OCI-LY1 (cell line): ENCODE data around the gene GPR17.

Source experiments
- H2AFZ ChIP-seq: fragments of 200-600 bp; sonication (generic), shearing (Covaris generic); 2 replicates; pipeline ENCODE4 v1.6.0; 2014; ENCODE audit warnings: antibody characterized with exemption, mild to moderate bottlenecking, low read length
- H3F3A ChIP-seq: fragments of 200-600 bp; sonication (generic), shearing (Covaris generic); 2 replicates; pipeline ENCODE4 v1.6.0; 2014; ENCODE audit warnings: mild to moderate bottlenecking, antibody characterized with exemption, low read length, moderate library complexity; ENCODE audit not compliant: insufficient read depth
- H3K27ac ChIP-seq: fragments of 200-600 bp; sonication (generic); 2 replicates; pipeline ENCODE4 v1.5.1; 2014; ENCODE audit warnings: low read length, mixed run types, mild to moderate bottlenecking, low read depth; ENCODE audit not compliant: poor library complexity, severe bottlenecking
- H3K27me3 ChIP-seq: fragments of 200-600 bp; sonication (generic); 2 replicates; pipeline ENCODE4 v1.6.0; 2014; ENCODE audit warnings: antibody characterized with exemption, mild to moderate bottlenecking, low read length, moderate library complexity; ENCODE audit not compliant: insufficient read depth
- H3K36me3 ChIP-seq: fragments of 200-600 bp; sonication (generic); 2 replicates; pipeline ENCODE4 v1.6.1; 2014; ENCODE audit warnings: mild to moderate bottlenecking, antibody characterized with exemption, low read length, moderate library complexity, mixed read lengths; ENCODE audit not compliant: insufficient read depth
- H3K4me1 ChIP-seq: fragments of 200-600 bp; sonication (generic); 2 replicates; pipeline ENCODE4 v1.5.1; 2014; ENCODE audit warnings: mild to moderate bottlenecking, low read length, moderate library complexity; ENCODE audit not compliant: insufficient read depth, severe bottlenecking
- H3K4me2 ChIP-seq: fragments of 200-600 bp; sonication (generic), shearing (Covaris generic); 2 replicates; pipeline ENCODE4 v1.6.1; 2014; ENCODE audit warnings: low read length
- H3K4me3 ChIP-seq: fragments of 200-600 bp; sonication (generic); 2 replicates; pipeline ENCODE4 v1.5.1; 2014; ENCODE audit warnings: low read length, low read depth, mild to moderate bottlenecking, mixed read lengths; ENCODE audit not compliant: poor library complexity, severe bottlenecking
- H3K79me2 ChIP-seq: fragments of 200-600 bp; shearing (Covaris generic); 2 replicates; pipeline ENCODE4 v1.6.1; 2016; ENCODE audit warnings: mixed run types, low read length, mixed read lengths; ENCODE audit not compliant: insufficient read depth
- H3K9ac ChIP-seq: fragments of 200-600 bp; sonication (generic), shearing (Covaris generic); 2 replicates; pipeline ENCODE4 v1.6.1; 2014; ENCODE audit warnings: mild to moderate bottlenecking, low read length, mixed read lengths
- H3K9me2 ChIP-seq: fragments of 200-600 bp; sonication (generic), shearing (Covaris generic); 2 replicates; pipeline ENCODE4 v1.6.1; 2014; ENCODE audit warnings: low read depth, mild to moderate bottlenecking, low read length, mixed read lengths
- H3K9me3 ChIP-seq: fragments of 200-600 bp; shearing (Covaris generic); 2 replicates; pipeline ENCODE4 v1.6.1; 2014; ENCODE audit warnings: low read length, mixed read lengths
- H4K20me1 ChIP-seq: fragments of 200-600 bp; sonication (generic), shearing (Covaris generic); 2 replicates; pipeline ENCODE4 v1.6.0; 2016; ENCODE audit warnings: mild to moderate bottlenecking, low read length; ENCODE audit not compliant: insufficient read depth
- CTCF ChIP-seq: fragments of 200-600 bp; sonication (generic), shearing (Covaris generic); IDR thresholded peaks from 2 replicates; pipeline ENCODE4 v1.5.1; 2017; ENCODE audit warnings: mild to moderate bottlenecking, antibody characterized with exemption, low read length, moderate library complexity, mixed read lengths
- EZH2 ChIP-seq: fragments of 200-600 bp; sonication (generic), shearing (Covaris generic); IDR thresholded peaks from 2 replicates; pipeline ENCODE4 v1.8.0; 2017; ENCODE audit warnings: borderline replicate concordance, mixed run types, mild to moderate bottlenecking, antibody characterized with exemption, low read length, moderate library complexity, mixed read lengths

GPR17 gene

GRCh38 chr2:127665267-127665893 lies 19.4 kb downstream of the GPR17 start:
- Histone ChIP-seq H3K4me3 (no peak overlapping the region), H3K79me2 (no peaks in the 10 kb centered on the region), H3K36me3 (no peaks in the 10 kb centered on the region), H3K9ac (no peak overlapping the region), H3K9me3 (no peaks in the 10 kb centered on the region), H2AFZ (no peak overlapping the region), H3K4me2 (no peak overlapping the region), H3K27me3 (peaks cover 5% of the 10 kb centered on the region; the same call in 1 of the 2 replicates), H3K9me2 (no peaks in the 10 kb centered on the region), H4K20me1 (no peaks in the 10 kb centered on the region), H3F3A (no peaks in the 10 kb centered on the region), H3K27ac (no peak overlapping the region), H3K4me1 (no peaks in the 10 kb centered on the region)
- TF ChIP-seq EZH2, result no peak
- no peak for TF ChIP-seq CTCF

- peaks cover 9% of the 10 kb centered on the region; the same call in 1 of the 2 replicates for H3K27me3 ChIP-seq
- no peaks in the 10 kb centered on the region for H3K4me1 ChIP-seq
- H3K4me3 ChIP-seq, result no peak overlapping the region
- H3K79me2 ChIP-seq, result no peaks in the 10 kb centered on the region
- no peaks in the 10 kb centered on the region for H3F3A ChIP-seq
- H3K9me3 ChIP-seq, result no peaks in the 10 kb centered on the region
- H2AFZ ChIP-seq, result no peak overlapping the region
- TF ChIP-seq CTCF (no peak), EZH2 (no peak)
- no peaks in the 10 kb centered on the region for H4K20me1 ChIP-seq
- H3K4me2 ChIP-seq, result no peak overlapping the region
- H3K9me2 ChIP-seq, result no peaks in the 10 kb centered on the region
- no peaks in the 10 kb centered on the region for H3K36me3 ChIP-seq
- H3K9ac ChIP-seq, result no peak overlapping the region
- no peak overlapping the region for H3K27ac ChIP-seq
These were observed 23.1 kb downstream of the GPR17 start for GRCh38 chr2:127669056-127669455.

DNA sequence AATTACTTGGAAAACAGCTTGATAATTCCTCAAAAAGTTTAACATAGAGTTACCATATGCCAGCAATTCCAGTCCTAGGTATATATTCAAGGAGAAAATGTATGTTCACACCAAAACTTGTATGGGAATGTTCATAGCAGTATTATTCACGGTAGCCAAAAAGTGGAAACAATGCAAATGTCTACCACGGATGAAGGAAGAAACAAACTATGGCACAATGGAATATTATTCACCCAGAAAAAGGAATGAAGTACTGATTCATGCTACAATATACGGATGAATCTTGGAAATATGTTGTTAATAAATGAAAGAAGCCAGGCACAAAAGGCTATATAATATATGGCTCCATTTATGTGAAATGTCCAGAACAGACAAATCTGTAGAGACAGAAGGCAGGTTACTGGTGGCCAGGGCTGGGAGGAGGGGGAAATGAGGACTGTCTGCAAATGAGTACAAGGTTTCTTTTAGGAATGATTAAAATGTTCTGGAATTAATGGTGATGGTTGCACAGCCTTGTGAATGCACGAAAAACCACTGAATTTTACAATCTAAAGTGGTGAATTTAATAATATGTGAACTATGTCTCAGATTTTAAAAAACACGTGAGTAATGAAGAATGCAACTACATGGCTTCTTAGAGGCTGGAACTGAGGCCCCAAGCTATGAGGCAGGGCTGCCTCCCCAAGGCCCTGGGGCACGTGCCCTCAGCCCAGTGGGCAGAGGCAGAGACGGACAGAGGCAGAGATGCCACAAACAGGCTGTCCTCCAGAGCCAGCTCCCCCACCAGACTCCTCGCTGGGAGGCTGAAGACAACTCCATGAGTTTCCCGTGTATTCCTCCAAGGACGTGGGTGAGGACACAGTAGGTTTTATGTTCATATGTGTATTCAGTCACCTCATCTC lies 24.4 kb downstream of the GPR17 start:
- H3K9me2 ChIP-seq, result no peaks in the 10 kb centered on the region
- peaks cover 9% of the 10 kb centered on the region; the same call in 1 of the 2 replicates for H3K27me3 ChIP-seq
- no peaks in the 10 kb centered on the region for H4K20me1 ChIP-seq
- no peaks in the 10 kb centered on the region for H3K79me2 ChIP-seq
- no peaks in the 10 kb centered on the region for H3K4me1 ChIP-seq
- H3K4me3 ChIP-seq, result no peak overlapping the region
- H3K9me3 ChIP-seq, result no peaks in the 10 kb centered on the region
- no peak overlapping the region for H2AFZ ChIP-seq
- no peak overlapping the region for H3K27ac ChIP-seq
- TF ChIP-seq EZH2, result no peak
- TF ChIP-seq CTCF, result no peak
- no peaks in the 10 kb centered on the region for H3K36me3 ChIP-seq
- H3F3A ChIP-seq, result no peaks in the 10 kb centered on the region
- H3K9ac ChIP-seq, result no peak overlapping the region
- no peak overlapping the region for H3K4me2 ChIP-seq
